H9 (cell line): ENCODE measurements around the gene MT1A. TPM values are rescaled to one million over a fixed set of nuclear protein-coding genes. Genes with fewer than 3 reads are reported as not detected.
"Not testable (repeated sequence)": the region's sequence is repeated elsewhere in the genome, so short reads cannot be mapped to it uniquely, and the experiment has no call there.

Experiments
- DNase-seq: peaks from one replicate; pipeline ENCODE4 v3.0.0-alpha.2; 2017
- H2AFZ ChIP-seq: one replicate; pipeline ENCODE4 v1.6.1; 2013; ENCODE audit warnings: mild to moderate bottlenecking, low read length, control low read depth, moderate library complexity
- H2AK5ac ChIP-seq: 2 replicates; pipeline ENCODE4 v1.6.1; 2013; ENCODE audit warnings: low read length, control low read depth, mixed read lengths; ENCODE audit not compliant: insufficient read length
- H2BK120ac ChIP-seq: one replicate; pipeline ENCODE4 v1.6.1; 2013; ENCODE audit warnings: low read depth, mild to moderate bottlenecking, low read length, control low read depth, inconsistent platforms; ENCODE audit not compliant: poor library complexity, severe bottlenecking
- H2BK12ac ChIP-seq: 2 replicates; pipeline ENCODE4 v1.6.1; 2013; ENCODE audit warnings: low read length, control low read depth, mixed read lengths, low read depth; ENCODE audit not compliant: insufficient read length
- H2BK15ac ChIP-seq: 2 replicates; pipeline ENCODE4 v1.6.1; 2013; ENCODE audit warnings: low read depth, low read length, control low read depth
- H2BK20ac ChIP-seq: one replicate; pipeline ENCODE4 v1.6.1; 2013; ENCODE audit warnings: low read depth, mild to moderate bottlenecking, low read length, control low read depth, inconsistent platforms; ENCODE audit not compliant: poor library complexity, severe bottlenecking
- H2BK5ac ChIP-seq: 2 replicates; pipeline ENCODE4 v1.6.1; 2013; ENCODE audit warnings: low read length, control low read depth, mixed read lengths; ENCODE audit not compliant: insufficient read length
- H3K14ac ChIP-seq: 2 replicates; pipeline ENCODE4 v1.6.1; 2013; ENCODE audit warnings: low read length, control low read depth; ENCODE audit not compliant: insufficient read depth
- H3K18ac ChIP-seq: 2 replicates; pipeline ENCODE4 v1.6.1; 2013; ENCODE audit warnings: low read depth, mild to moderate bottlenecking, mixed read lengths, low read length, control low read depth; ENCODE audit not compliant: insufficient read length
- H3K23ac ChIP-seq: 2 replicates; pipeline ENCODE4 v1.6.1; 2013; ENCODE audit warnings: low read length, control low read depth, mixed read lengths, low read depth; ENCODE audit not compliant: insufficient read length
- H3K23me2 ChIP-seq: 2 replicates; pipeline ENCODE4 v1.6.1; 2013; ENCODE audit warnings: low read depth, mild to moderate bottlenecking, mixed read lengths, low read length, control low read depth; ENCODE audit not compliant: insufficient read length, poor library complexity, severe bottlenecking
- H3K27ac ChIP-seq: 2 replicates; pipeline ENCODE4 v1.5.1; 2013; ENCODE audit warnings: low read length, control low read depth, mixed read lengths, low read depth; ENCODE audit not compliant: insufficient read length
- H3K27me3 ChIP-seq: 2 replicates; pipeline ENCODE4 v1.6.1; 2013; ENCODE audit warnings: low read length, control low read depth, inconsistent platforms; ENCODE audit not compliant: insufficient read depth
- H3K4ac ChIP-seq: 2 replicates; pipeline ENCODE4 v1.6.1; 2013; ENCODE audit warnings: low read depth, mild to moderate bottlenecking, control low read depth, inconsistent platforms, low read length, moderate library complexity
- H3K4me1 ChIP-seq: 2 replicates; pipeline ENCODE4 v1.6.1; 2013; ENCODE audit warnings: low read length, control low read depth, inconsistent platforms; ENCODE audit not compliant: insufficient read depth
- H3K4me2 ChIP-seq: 2 replicates; pipeline ENCODE4 v1.6.1; 2013; ENCODE audit warnings: low read length, control low read depth, mixed read lengths; ENCODE audit not compliant: insufficient read length, insufficient read depth
- H3K56ac ChIP-seq: 2 replicates; pipeline ENCODE4 v1.6.1; 2013; ENCODE audit warnings: low read depth, mild to moderate bottlenecking, mixed read lengths, low read length, control low read depth; ENCODE audit not compliant: insufficient read length
- H3K79me1 ChIP-seq: 2 replicates; pipeline ENCODE4 v1.6.1; 2013; ENCODE audit warnings: low read depth, mild to moderate bottlenecking, moderate library complexity, low read length, control low read depth, inconsistent platforms; ENCODE audit not compliant: insufficient read depth, poor library complexity, severe bottlenecking
- H3K79me2 ChIP-seq: 2 replicates; pipeline ENCODE4 v1.6.1; 2013; ENCODE audit warnings: low read length, control low read depth, inconsistent platforms; ENCODE audit not compliant: insufficient read depth
- H3K9ac ChIP-seq: 2 replicates; pipeline ENCODE4 v1.6.1; 2013; ENCODE audit warnings: low read length, control low read depth, mixed read lengths; ENCODE audit not compliant: insufficient read length; ENCODE audit errors: extremely low read depth
- H3K9me3 ChIP-seq: one replicate; pipeline ENCODE4 v1.6.1; 2013; ENCODE audit warnings: low read depth, low read length, inconsistent platforms; ENCODE audit not compliant: control insufficient read depth
- H3T11ph ChIP-seq: one replicate; pipeline ENCODE4 v1.6.1; 2013; ENCODE audit warnings: mild to moderate bottlenecking, low read length, control low read depth, inconsistent platforms
- H4K20me1 ChIP-seq: one replicate; pipeline ENCODE4 v1.6.1; 2013; ENCODE audit not compliant: control insufficient read depth, insufficient read length, insufficient read depth
- H4K5ac ChIP-seq: 2 replicates; pipeline ENCODE4 v1.6.1; 2013; ENCODE audit warnings: low read depth, mild to moderate bottlenecking, mixed read lengths, low read length, control low read depth; ENCODE audit not compliant: insufficient read length
- H4K8ac ChIP-seq: replicated peaks from 2 replicates; pipeline ENCODE4 v1.6.1; 2013; ENCODE audit warnings: low read length, control low read depth, mixed read lengths, low read depth; ENCODE audit not compliant: insufficient read length
- H4K91ac ChIP-seq: 2 replicates; pipeline ENCODE4 v1.6.1; 2013; ENCODE audit warnings: low read depth, mild to moderate bottlenecking, moderate library complexity, mixed read lengths, low read length, control low read depth; ENCODE audit not compliant: insufficient read length
- H3K27ac Mint-ChIP-seq, 3 experiments: 2 replicates in 2 of 3; 3 replicates in 1 of 3; pipeline ENCODE4 v1.8.0; 2020 to 2021; ENCODE audit warnings: mixed read lengths in 3 of 3, mild to moderate bottlenecking in 1 of 3, moderate library complexity in 1 of 3
- H3K27me3 Mint-ChIP-seq: 2 replicates; pipeline ENCODE4 v1.8.0; 2021; ENCODE audit warnings: low read depth, mild to moderate bottlenecking, moderate library complexity, mixed read lengths
- H3K36me3 Mint-ChIP-seq, 3 experiments: 2 replicates in 2 of 3; 3 replicates in 1 of 3; pipeline ENCODE4 v1.8.0; 2020 to 2021; ENCODE audit warnings: low read depth in 3 of 3, mixed read lengths in 3 of 3; ENCODE audit not compliant: insufficient read depth in 1 of 3
- H3K4me1 Mint-ChIP-seq, 2 experiments: 2 replicates each; pipeline ENCODE4 v1.8.0; 2020; ENCODE audit warnings: mixed read lengths in 2 of 2
- H3K4me3 Mint-ChIP-seq, 2 experiments: 2 replicates in 1 of 2; 3 replicates in 1 of 2; pipeline ENCODE4 v1.8.0; 2020 to 2021; ENCODE audit warnings: mild to moderate bottlenecking in 2 of 2, mixed read lengths in 2 of 2, moderate library complexity in 1 of 2
- H3K9me3 Mint-ChIP-seq, 2 experiments: 2 replicates in 1 of 2; 3 replicates in 1 of 2; pipeline ENCODE4 v1.8.0; 2020; ENCODE audit warnings: mild to moderate bottlenecking in 2 of 2, mixed read lengths in 2 of 2, moderate library complexity in 1 of 2
- CTCF ChIP-seq: fragments of 200-600 bp; sonication (generic); conservative IDR thresholded peaks from 3 replicates; pipeline ENCODE4 v1.8.0; 2021; ENCODE audit warnings: antibody characterized with exemption, mild to moderate bottlenecking
- WGBS: extraction: QIAGEN DNeasy Blood & Tissue Kit; methylation state at CpG from one replicate; pipeline ENCODE4 v1.1.7; 2013; ENCODE audit warnings: missing lambda C conversion rate, low lambda C conversion rate, mixed read lengths; ENCODE audit not compliant: insufficient read length; ENCODE audit errors: extremely low coverage; 5-methylcytosine and 5-hydroxymethylcytosine counted together
- total RNA-seq: library from RNA; stranded (reverse); gene quantifications from 2 replicates; pipeline ENCODE4 v1.2.1, GENCODE V29; 2021

MT1A gene
- total RNA-seq, 1 experiment from 2014 or later: not detected

- no peak for DNase-seq
- H3K27me3 ChIP-seq: peaks cover 50% of the 10 kb centered on the region
These were observed 32.1 kb downstream of the MT1A start for GRCh38 chr16:56670620-56670934.

GRCh38 chr16:56671691-56672090 is 33.2 kb downstream of the MT1A start:
- not testable (repeated sequence) for H4K5ac ChIP-seq, H2AFZ ChIP-seq, H2BK20ac ChIP-seq, H3K27ac Mint-ChIP-seq, H3K79me1 ChIP-seq, DNase-seq, H3K27ac ChIP-seq, H3K9ac ChIP-seq, H3K23ac ChIP-seq, H3K9me3 ChIP-seq, H2AK5ac ChIP-seq, H3K56ac ChIP-seq, H2BK5ac ChIP-seq, H3K4me3 Mint-ChIP-seq, H2BK120ac ChIP-seq, H4K91ac ChIP-seq, H3K9me3 Mint-ChIP-seq, H3K36me3 Mint-ChIP-seq, H3K4me2 ChIP-seq, H3T11ph ChIP-seq, H3K4me1 ChIP-seq, H3K79me2 ChIP-seq, H3K14ac ChIP-seq, H2BK15ac ChIP-seq, H3K4ac ChIP-seq, H4K8ac ChIP-seq, H4K20me1 ChIP-seq, H2BK12ac ChIP-seq, H3K18ac ChIP-seq
- Histone ChIP-seq H3K27me3 (peaks cover 44% of the 10 kb centered on the region), H3K23me2 (peaks cover 19% of the 10 kb centered on the region)
- WGBS: no CpG with 5 or more reads among the region's 2 CpGs
- Mint-ChIP-seq H3K4me1 (peaks cover 24 to 56% of the 10 kb centered on the region in 2 experiments), H3K27me3 (peaks cover 79% of the 10 kb centered on the region)

More at GRCh38 chr16:56670620-56670934, 32.1 kb downstream of the MT1A start:
- no peak overlapping the region for H4K91ac ChIP-seq
- no peak for TF ChIP-seq CTCF
- no peak overlapping the region for H4K5ac ChIP-seq
- H3K4ac ChIP-seq: no peak overlapping the region
- Mint-ChIP-seq H3K4me3 (no peak overlapping the region), H3K27ac (no peak overlapping the region), H3K36me3 (no peaks in the 10 kb centered on the region), H3K9me3 (no peaks in the 10 kb centered on the region; a peak in 1 of 5 replicates), H3K27me3 (peaks cover 82% of the 10 kb centered on the region), H3K4me1 (peaks cover 18 to 47% of the 10 kb centered on the region in 2 experiments)
- H3K14ac ChIP-seq: no peak overlapping the region
- no peaks in the 10 kb centered on the region for H4K20me1 ChIP-seq
- H3K4me2 ChIP-seq: no peak overlapping the region
- no CpG with 5 or more reads among the region's 2 CpGs for WGBS
- H2BK12ac ChIP-seq: no peak overlapping the region
- no peaks in the 10 kb centered on the region for H3K9me3 ChIP-seq
- H2AFZ ChIP-seq: no peak overlapping the region
- no peak overlapping the region for H3T11ph ChIP-seq
- H3K9ac ChIP-seq: no peak overlapping the region
- H3K23ac ChIP-seq: no peak overlapping the region
- H2BK15ac ChIP-seq: no peak overlapping the region
- no peak overlapping the region for H3K56ac ChIP-seq
- no peak overlapping the region for H2BK120ac ChIP-seq
- H3K23me2 ChIP-seq: peaks cover 15% of the 10 kb centered on the region
- no peak overlapping the region for H3K18ac ChIP-seq
- H2AK5ac ChIP-seq: no peak overlapping the region
- H3K79me2 ChIP-seq: no peaks in the 10 kb centered on the region
- H2BK20ac ChIP-seq: no peak overlapping the region
- H3K79me1 ChIP-seq: no peaks in the 10 kb centered on the region
- no peak overlapping the region for H3K27ac ChIP-seq
- H3K4me1 ChIP-seq: peaks cover 7% of the 10 kb centered on the region; the same call in 1 of the 2 replicates
- no peak overlapping the region for H4K8ac ChIP-seq
- no peak overlapping the region for H2BK5ac ChIP-seq
